ENCODE data around the gene PGC.

DNA sequence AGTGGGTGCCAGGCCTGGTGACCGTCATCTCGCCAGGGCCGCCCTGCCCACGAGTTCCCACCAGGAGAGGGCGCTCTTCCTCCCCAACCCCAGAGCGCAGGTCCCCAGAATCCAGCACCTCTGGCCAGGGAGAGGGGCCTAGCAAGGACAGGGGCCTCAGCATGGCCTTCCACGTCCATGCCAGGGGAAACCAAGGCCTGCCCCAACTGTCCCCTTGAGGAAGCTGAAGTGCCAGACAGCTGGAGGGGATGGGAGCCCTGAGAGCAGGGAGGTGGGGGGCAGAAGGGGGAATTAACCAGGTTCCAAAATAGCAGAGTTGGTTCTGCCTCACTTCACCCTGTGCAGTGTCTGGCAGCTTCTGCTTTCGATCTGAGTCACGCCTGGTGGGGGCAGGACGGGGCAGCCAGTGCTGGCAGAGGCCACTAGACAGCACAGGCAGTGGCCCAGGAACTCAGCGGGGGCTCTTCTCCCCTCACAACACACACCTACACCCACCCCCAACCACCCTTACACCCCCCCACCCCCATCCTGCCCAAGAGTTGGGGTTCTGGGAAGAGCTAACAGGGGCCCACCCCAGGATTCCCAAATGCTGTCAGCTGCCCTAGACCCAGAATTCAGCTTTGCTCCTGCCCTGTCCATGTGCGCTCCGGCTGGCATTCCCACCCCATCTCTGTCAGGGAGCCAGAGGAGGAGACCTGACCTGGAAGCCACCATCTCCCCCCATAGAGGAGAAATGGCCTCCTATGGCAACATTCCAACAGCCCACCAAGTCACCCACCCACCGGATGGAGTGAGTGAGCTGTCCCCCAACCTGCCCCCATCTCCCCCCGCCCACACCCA, 41.0 kb downstream of the PGC start:
- TF ChIP-seq POLR2A (IDR thresholded peaks at IDR 0.05): no peak
- TF ChIP-seq, protein P1, sequence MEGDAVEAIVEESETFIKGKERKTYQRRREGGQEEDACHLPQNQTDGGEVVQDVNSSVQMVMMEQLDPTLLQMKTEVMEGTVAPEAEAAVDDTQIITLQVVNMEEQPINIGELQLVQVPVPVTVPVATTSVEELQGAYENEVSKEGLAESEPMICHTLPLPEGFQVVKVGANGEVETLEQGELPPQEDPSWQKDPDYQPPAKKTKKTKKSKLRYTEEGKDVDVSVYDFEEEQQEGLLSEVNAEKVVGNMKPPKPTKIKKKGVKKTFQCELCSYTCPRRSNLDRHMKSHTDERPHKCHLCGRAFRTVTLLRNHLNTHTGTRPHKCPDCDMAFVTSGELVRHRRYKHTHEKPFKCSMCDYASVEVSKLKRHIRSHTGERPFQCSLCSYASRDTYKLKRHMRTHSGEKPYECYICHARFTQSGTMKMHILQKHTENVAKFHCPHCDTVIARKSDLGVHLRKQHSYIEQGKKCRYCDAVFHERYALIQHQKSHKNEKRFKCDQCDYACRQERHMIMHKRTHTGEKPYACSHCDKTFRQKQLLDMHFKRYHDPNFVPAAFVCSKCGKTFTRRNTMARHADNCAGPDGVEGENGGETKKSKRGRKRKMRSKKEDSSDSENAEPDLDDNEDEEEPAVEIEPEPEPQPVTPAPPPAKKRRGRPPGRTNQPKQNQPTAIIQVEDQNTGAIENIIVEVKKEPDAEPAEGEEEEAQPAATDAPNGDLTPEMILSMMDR (IDR thresholded peaks at IDR 0.05): no peak

Data from ovary (tissue), 3 donors.